T-helper 17 cell (primary cell): ENCODE results near the gene RAMP3. TPM values are rescaled to one million over a fixed set of nuclear protein-coding genes. Genes with fewer than 3 reads are reported as not detected.
A peak's percentile ranks its signal among the peaks of the same experiment; 100 is the strongest.

Experiments used
- ATAC-seq: fragments of 150-1000 bp; cut with Tn5 transposase; 2 replicates; pipeline ENCODE4 v1.10.0; 2021; ENCODE audit warnings: mild to moderate bottlenecking, moderate library complexity
- DNase-seq, 3 donors: peaks; one replicate each; pipeline versions ENCODE4 v3.0.0 to v3.0.0-alpha.2; 2020 to 2021
- H3K9me3 ChIP-seq: one replicate; pipeline ENCODE4 v1.7.0; 2013; ENCODE audit warnings: low read length, mild to moderate bottlenecking; ENCODE audit not compliant: control insufficient read depth, poor library complexity, severe bottlenecking
- H3K27ac Mint-ChIP-seq: one replicate; pipeline ENCODE4 v1.8.0; 2022; ENCODE audit warnings: mild to moderate bottlenecking, moderate library complexity, mixed read lengths
- H3K27me3 Mint-ChIP-seq: one replicate; pipeline ENCODE4 v1.8.0; 2022; ENCODE audit warnings: mixed read lengths
- H3K36me3 Mint-ChIP-seq: one replicate; pipeline ENCODE4 v1.8.0; 2022; ENCODE audit warnings: low read depth, mixed read lengths
- H3K4me1 Mint-ChIP-seq: one replicate; pipeline ENCODE4 v1.8.0; 2022; ENCODE audit warnings: mild to moderate bottlenecking, mixed read lengths
- H3K4me3 Mint-ChIP-seq: one replicate; pipeline ENCODE4 v1.8.0; 2022; ENCODE audit warnings: mild to moderate bottlenecking, moderate library complexity, mixed read lengths
- total RNA-seq, 4 donors: library from RNA in 2 of 4; stranded (reverse) in 2 of 4; gene quantifications; one replicate each; pipeline ENCODE4 v1.2.3 and lab custom pipeline; 2022 to 2026

RAMP3 gene
- total RNA-seq, 2 donors from 2014 or later = 0.65 to 0.76 TPM

DNA sequence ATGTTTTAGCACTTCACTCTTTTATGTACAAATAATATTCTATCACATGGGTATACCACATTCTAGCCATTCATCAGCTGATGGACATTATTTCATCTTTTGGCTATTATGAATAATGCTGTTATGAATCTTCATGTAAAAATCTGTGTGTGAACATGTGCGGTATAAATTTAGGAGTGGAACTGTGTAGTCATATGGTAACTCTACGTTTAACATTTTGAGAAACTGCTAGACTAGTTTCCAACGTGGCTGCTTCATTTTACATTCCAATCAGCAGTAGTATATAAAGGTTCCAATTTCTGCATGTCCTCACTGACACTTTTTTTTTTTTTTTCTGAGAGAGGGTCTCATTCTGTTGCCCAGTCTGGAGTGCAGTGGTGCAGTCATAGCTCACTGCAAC, 8.3 kb downstream of the RAMP3 start:
- Mint-ChIP-seq H3K4me1 (peaks cover 9% of the 10 kb centered on the region), H3K27me3 (no peaks in the 10 kb centered on the region), H3K4me3 (no peak overlapping the region), H3K36me3 (no peaks in the 10 kb centered on the region), H3K27ac (no peak overlapping the region)
- no peaks in the 10 kb centered on the region for H3K9me3 ChIP-seq
- ATAC-seq (no peak), DNase-seq (no peak)

GRCh38 chr7:45171946-45172345, 14.4 kb downstream of the RAMP3 start:
- Mint-ChIP-seq H3K27me3 (peaks cover 6% of the 10 kb centered on the region), H3K27ac (no peak overlapping the region), H3K4me3 (no peak overlapping the region), H3K36me3 (no peaks in the 10 kb centered on the region), H3K4me1 (no peaks in the 10 kb centered on the region)
- DNase-seq (no peak), ATAC-seq (peak; percentile 45)
- H3K9me3 ChIP-seq = no peaks in the 10 kb centered on the region

DNA sequence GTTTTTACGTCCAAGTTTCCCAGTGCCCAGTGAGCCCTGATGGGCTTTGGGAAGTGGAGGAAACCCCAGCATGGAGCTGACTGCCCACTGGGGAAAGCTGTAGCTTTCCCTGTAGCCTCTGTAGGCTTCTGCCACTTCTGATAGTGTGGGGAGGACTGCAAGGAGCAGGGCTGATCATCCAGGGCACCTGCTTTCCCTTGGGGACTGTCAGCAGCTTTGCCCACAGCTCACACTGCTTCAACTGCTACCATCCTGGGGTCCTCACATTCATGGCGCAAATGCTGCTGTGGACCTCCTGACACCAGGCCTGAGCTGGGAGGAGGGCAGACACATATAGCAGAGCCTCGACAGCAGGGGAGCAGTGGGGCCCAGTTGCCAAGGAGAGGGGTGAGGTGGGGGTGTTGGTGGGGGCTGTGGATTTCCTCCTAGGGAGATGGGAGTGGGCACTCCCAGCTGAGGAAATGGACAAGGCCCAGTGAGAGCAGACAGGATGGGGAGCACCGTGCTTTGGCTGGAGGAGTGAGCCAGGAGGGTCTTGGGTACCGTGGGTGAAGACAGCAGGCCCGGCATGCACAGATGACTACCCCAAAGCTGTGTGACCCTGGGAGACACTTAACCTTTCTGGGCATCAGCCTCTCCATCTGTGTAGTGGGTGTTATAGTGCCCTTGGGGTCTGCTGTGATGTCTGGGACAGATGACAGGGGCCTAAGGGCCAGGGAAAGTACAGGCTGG, 16.2 kb downstream of the RAMP3 start:
- Mint-ChIP-seq H3K27ac (no peak overlapping the region), H3K4me1 (peaks cover 2% of the 10 kb centered on the region), H3K36me3 (no peaks in the 10 kb centered on the region), H3K4me3 (no peak overlapping the region), H3K27me3 (peaks cover 11% of the 10 kb centered on the region)
- ATAC-seq (no peak), DNase-seq (no peak)
- no peaks in the 10 kb centered on the region for H3K9me3 ChIP-seq

GRCh38 chr7:45174328-45174610, 16.7 kb downstream of the RAMP3 start:
- H3K4me1 Mint-ChIP-seq = peaks cover 3% of the 10 kb centered on the region
- peaks cover 17% of the 10 kb centered on the region for H3K27me3 Mint-ChIP-seq
- no peaks in the 10 kb centered on the region for H3K9me3 ChIP-seq
- H3K4me3 Mint-ChIP-seq = no peak overlapping the region
- H3K27ac Mint-ChIP-seq = no peak overlapping the region
- ATAC-seq = no peak
- peaks cover under 1% of the 10 kb centered on the region for H3K36me3 Mint-ChIP-seq
- DNase-seq = no peak

- Mint-ChIP-seq H3K4me3 (no peak overlapping the region), H3K4me1 (peaks cover 7% of the 10 kb centered on the region), H3K27me3 (peaks cover 22% of the 10 kb centered on the region), H3K27ac (no peak overlapping the region), H3K36me3 (peaks cover 3% of the 10 kb centered on the region)
- ATAC-seq (no peak), DNase-seq (no peak)
- H3K9me3 ChIP-seq = no peaks in the 10 kb centered on the region
These were observed 17.6 kb downstream of the RAMP3 start for GRCh38 chr7:45174966-45175765.

DNA sequence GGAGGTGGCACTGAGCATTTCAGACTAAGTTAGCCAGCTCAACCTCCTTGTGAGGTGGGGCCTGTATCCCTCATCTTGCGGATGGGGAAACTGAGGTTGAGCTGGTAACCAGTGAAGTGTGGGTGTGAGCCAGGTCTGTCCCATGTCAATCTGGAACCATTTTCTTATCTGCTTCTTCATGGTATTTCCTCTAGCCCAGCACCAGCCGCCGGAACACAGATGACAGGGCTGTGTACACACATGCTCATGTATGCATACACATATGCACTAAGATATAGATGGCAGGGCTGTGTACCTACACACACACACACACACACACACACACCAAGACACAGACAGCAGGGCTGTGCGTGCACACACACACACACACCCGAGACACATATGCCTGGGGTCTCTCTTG, 18.5 kb downstream of the RAMP3 start:
- ATAC-seq = no peak
- H3K36me3 Mint-ChIP-seq = peaks cover 3% of the 10 kb centered on the region

GRCh38 chr7:45176886-45177731, 19.5 kb downstream of the RAMP3 start:
- peaks cover 3% of the 10 kb centered on the region for H3K36me3 Mint-ChIP-seq
- no peak for DNase-seq
- no peak overlapping the region for H3K4me3 Mint-ChIP-seq
- no peak for ATAC-seq
- H3K9me3 ChIP-seq = no peaks in the 10 kb centered on the region
- H3K27ac Mint-ChIP-seq = no peak overlapping the region
- peaks cover 7% of the 10 kb centered on the region for H3K4me1 Mint-ChIP-seq
- H3K27me3 Mint-ChIP-seq = peaks cover 22% of the 10 kb centered on the region

More for the DNA sequence above, 18.5 kb downstream of the RAMP3 start:
- Mint-ChIP-seq H3K4me1 (peaks cover 7% of the 10 kb centered on the region), H3K4me3 (no peak overlapping the region), H3K27ac (no peak overlapping the region), H3K27me3 (peaks cover 22% of the 10 kb centered on the region)
- DNase-seq = no peak
- no peaks in the 10 kb centered on the region for H3K9me3 ChIP-seq

- H3K27me3 Mint-ChIP-seq = peaks cover 22% of the 10 kb centered on the region
- peaks cover 3% of the 10 kb centered on the region for H3K36me3 Mint-ChIP-seq
- DNase-seq = no peak
- no peak overlapping the region for H3K27ac Mint-ChIP-seq
- no peaks in the 10 kb centered on the region for H3K9me3 ChIP-seq
- peaks cover 7% of the 10 kb centered on the region for H3K4me1 Mint-ChIP-seq
- H3K4me3 Mint-ChIP-seq = no peak overlapping the region
- no peak for ATAC-seq
These were observed 20.2 kb downstream of the RAMP3 start for GRCh38 chr7:45177801-45178200.

GRCh38 chr7:45178241-45179225, 20.9 kb downstream of the RAMP3 start:
- peaks cover 7% of the 10 kb centered on the region for H3K4me1 Mint-ChIP-seq
- H3K27me3 Mint-ChIP-seq = peaks cover 22% of the 10 kb centered on the region
- H3K36me3 Mint-ChIP-seq = peaks cover 3% of the 10 kb centered on the region
- no peak overlapping the region for H3K4me3 Mint-ChIP-seq
- H3K9me3 ChIP-seq = no peaks in the 10 kb centered on the region
- peak overlapping the region; percentile 57 for H3K27ac Mint-ChIP-seq
- DNase-seq (no peak), ATAC-seq (no peak)

GRCh38 chr7:45179666-45180065, 22.1 kb downstream of the RAMP3 start:
- H3K9me3 ChIP-seq = no peaks in the 10 kb centered on the region
- Mint-ChIP-seq H3K4me1 (peaks cover 7% of the 10 kb centered on the region), H3K27me3 (peaks cover 22% of the 10 kb centered on the region), H3K27ac (no peak overlapping the region), H3K4me3 (no peak overlapping the region), H3K36me3 (peaks cover 3% of the 10 kb centered on the region)
- ATAC-seq (no peak), DNase-seq (no peak)

DNA sequence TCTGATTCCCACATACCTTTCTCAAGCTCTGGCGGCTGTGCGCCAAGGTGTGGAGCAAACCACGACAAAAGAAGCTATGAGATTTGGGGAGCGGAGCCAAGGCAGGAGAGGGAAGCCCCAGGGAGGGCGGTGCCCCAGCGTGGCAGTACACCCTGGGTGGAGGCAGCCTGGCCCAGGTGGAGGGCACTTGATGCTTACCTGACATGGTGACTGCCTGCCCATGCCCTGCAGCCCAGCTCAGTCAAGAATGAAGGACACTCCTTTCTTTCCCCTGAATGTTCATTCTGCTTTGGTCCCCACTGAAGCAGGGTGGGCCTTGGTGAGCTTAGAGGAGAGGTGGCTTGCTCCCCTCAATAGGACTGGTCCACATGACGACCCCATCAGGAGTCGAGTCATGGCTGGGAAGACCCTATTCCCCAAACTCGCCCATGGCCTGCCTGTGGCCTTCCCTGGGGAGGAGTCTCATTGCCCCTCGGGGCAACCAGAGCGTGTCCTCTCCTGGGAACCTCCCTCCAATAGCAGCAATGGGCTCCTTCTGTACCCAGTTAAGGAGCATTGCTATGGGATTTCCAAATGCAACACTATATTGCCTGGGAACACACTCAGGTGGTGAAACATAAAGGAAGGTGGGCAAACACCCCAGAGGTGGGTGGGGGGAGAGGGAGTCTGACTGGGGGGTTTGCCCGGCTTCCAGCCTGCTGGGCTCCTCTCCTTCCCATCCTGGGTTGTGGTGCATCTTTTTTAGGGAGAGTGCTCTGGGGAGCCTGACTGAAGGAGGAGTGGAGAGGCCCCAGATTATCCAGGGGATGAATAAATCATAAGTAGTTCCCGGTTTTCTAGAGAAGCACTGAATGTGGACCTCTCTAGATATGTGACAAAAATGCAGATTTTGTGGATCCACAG, 22.7 kb downstream of the RAMP3 start:
- Mint-ChIP-seq H3K27ac (no peak overlapping the region), H3K36me3 (peaks cover 3% of the 10 kb centered on the region), H3K27me3 (peaks cover 23% of the 10 kb centered on the region), H3K4me3 (no peak overlapping the region), H3K4me1 (peaks cover 7% of the 10 kb centered on the region)
- no peak for ATAC-seq
- DNase-seq = no peak
- H3K9me3 ChIP-seq = no peaks in the 10 kb centered on the region
